Measurements from ENCODE around the gene SLC13A4.

DNA sequence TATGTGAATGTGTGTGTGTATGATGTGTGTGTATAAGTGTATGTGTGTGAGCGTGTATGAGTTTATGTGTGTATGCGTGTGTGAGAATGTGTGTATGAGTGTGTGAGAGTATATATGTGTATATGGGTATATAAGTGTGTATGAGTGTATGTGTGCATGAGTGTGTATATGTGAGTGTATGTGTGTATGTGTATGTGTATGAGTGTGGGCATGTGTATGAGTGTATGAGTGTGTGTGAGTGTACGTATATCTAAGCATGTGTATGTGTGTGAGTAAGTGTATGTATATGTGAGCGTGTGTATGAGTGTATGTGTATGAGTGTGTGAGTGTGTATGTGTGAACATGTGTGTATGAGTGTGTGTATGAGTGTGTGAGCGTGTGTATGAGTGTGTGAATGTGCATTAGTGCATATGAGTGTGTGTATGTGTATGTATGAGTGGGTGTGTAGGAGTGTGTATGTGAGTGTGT lies 12.9 kb downstream of the SLC13A4 start:
- TF ChIP-seq, protein P1, sequence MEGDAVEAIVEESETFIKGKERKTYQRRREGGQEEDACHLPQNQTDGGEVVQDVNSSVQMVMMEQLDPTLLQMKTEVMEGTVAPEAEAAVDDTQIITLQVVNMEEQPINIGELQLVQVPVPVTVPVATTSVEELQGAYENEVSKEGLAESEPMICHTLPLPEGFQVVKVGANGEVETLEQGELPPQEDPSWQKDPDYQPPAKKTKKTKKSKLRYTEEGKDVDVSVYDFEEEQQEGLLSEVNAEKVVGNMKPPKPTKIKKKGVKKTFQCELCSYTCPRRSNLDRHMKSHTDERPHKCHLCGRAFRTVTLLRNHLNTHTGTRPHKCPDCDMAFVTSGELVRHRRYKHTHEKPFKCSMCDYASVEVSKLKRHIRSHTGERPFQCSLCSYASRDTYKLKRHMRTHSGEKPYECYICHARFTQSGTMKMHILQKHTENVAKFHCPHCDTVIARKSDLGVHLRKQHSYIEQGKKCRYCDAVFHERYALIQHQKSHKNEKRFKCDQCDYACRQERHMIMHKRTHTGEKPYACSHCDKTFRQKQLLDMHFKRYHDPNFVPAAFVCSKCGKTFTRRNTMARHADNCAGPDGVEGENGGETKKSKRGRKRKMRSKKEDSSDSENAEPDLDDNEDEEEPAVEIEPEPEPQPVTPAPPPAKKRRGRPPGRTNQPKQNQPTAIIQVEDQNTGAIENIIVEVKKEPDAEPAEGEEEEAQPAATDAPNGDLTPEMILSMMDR (IDR thresholded peaks at IDR 0.05) = no peak
- TF ChIP-seq POLR2A (IDR thresholded peaks at IDR 0.05) = no peak

Data from lower leg skin (tissue), 3 donors.